GM12801 (cell line): ENCODE results near the gene DNM2.

ENCODE experiments used
- TF ChIP-seq, protein P1 (sequence below): IDR thresholded peaks from one replicate; pipeline ENCODE4 v1.5.1; 2011; ENCODE audit warnings: control low read depth; ENCODE audit not compliant: insufficient read length; ENCODE audit errors: extremely low read depth

The DNM2 gene

DNA sequence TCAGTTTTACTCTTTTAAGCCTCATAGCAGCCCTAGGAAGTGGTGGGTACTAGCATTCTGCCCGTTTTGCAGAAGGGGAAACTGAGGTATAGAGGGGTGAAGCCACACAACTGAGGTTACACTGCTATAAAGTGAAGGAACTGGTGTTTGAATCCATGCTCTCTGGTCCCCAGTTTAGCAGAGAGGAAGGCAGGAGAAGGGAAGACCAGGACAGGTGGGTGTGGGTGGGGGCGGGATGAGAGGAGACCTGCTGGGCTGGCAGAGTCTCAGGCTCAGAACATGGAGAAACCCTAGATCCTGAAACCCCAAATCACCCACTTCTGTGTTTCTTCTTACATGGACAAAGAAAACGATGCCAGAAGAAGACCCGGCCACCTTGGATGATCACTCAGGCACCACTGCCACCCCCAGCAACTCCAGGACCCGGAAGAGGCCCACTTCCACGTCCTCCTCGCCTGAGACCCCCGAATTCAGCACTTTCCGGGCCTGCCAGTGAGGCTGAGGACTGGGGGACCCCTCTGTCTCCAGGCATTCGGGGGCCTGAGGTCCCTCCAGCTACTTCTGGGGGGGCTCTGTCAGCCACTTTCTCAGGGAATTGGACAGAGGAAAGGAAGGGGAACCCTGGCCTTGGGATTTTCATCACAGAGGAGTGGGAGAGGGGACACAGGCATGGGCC lies 151.1 kb downstream of the DNM2 start:
- TF ChIP-seq, protein P1, sequence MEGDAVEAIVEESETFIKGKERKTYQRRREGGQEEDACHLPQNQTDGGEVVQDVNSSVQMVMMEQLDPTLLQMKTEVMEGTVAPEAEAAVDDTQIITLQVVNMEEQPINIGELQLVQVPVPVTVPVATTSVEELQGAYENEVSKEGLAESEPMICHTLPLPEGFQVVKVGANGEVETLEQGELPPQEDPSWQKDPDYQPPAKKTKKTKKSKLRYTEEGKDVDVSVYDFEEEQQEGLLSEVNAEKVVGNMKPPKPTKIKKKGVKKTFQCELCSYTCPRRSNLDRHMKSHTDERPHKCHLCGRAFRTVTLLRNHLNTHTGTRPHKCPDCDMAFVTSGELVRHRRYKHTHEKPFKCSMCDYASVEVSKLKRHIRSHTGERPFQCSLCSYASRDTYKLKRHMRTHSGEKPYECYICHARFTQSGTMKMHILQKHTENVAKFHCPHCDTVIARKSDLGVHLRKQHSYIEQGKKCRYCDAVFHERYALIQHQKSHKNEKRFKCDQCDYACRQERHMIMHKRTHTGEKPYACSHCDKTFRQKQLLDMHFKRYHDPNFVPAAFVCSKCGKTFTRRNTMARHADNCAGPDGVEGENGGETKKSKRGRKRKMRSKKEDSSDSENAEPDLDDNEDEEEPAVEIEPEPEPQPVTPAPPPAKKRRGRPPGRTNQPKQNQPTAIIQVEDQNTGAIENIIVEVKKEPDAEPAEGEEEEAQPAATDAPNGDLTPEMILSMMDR: no peak

DNA sequence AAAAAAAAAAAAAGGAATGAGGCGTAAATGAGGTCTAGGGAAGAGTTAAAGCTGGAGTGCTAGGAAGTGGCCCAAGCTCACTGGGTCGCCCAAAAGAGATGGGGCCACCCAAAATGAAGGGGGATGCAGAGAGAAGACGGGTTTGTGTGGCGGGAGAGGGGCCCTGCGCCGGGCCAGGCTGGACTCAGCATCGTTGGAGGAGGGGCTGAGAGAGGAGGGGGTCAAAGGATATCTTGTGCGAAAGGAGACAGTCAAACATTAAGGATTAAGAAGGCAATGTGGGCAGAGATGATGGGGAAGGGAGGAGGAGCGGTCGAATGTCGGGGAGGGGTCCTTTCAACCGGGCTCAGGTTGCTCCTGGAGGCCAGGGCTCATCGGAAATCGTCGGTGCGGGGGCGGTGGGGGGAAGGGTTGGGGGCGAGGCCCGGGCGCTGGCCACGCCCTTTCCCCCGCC lies 152.6 kb downstream of the DNM2 start:
- TF ChIP-seq, protein P1: no peak

DNA sequence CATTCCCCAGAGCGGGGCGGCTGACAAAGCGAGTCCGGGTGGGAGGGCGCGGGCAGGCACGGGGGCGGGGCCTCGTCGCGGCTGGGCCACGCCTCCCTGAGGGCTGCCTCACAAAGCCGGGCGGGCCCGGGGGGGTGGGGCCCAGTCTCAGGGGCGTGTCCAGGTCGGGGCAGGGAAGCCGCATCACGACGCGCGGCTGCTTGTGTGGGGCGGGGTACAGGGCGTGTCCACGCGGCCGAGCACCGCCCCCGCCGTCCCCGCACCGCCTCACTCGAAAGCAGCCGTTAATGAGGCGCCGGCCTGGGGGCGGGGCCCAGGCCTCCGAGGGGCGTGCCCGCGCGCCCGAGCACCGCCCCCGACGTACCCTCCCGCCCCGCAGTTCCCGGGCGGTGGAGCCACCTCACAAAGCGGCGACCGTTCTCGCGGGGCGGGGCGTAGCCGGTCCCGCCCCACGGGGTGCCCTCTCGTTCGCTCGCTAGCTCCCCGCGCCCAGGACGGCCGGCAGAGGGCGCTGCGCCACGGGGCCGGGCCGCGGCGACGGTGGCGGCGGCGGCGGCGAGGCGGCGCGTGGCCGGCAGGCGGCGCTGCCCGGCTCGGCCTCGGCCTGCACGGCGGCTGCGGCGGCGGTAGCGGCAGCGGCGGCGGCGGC lies 153.2 kb downstream of the DNM2 start, which contains the start of gene CARM1:
Gene CARM1 (plus strand): TSS at position 599 of the 649 bp plus-strand sequence. CDS start 150 bp downstream, outside the sequence.
- TF ChIP-seq, protein P1: no peak

DNA sequence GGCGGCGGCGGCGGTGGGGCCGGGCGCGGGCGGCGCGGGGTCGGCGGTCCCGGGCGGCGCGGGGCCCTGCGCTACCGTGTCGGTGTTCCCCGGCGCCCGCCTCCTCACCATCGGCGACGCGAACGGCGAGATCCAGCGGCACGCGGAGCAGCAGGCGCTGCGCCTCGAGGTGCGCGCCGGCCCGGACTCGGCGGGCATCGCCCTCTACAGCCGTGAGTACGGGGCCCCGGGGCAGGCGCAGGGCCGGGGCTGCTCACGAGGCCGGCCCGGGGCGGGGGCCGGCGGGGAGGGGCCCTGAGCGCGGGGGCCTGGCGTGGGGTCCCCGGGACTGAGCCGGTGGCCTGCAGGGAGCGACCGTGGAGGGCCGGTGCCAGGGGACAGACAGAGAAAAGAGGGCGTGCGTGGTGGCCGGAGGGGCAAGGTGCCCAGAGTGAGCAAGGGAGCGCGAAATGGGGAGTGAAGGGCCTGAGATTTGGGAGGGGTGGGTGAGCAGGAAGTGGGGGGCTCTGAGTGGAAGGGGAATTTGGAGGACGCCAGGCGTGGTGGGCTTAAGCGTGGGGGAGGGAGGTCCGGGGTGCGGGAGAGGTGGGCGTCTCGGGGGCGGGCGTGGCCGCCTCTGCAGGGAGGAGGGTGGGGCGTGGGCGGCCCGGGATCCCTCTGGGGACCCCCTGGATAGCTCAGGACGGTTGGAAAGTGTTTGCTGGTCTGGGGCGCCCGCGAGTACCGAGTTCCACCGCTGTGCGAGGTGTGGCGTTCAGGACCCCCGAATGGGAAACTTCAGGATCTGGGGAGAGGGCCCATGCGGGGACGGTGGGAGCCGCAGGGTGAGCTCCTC lies 154.0 kb downstream of the DNM2 start:
- TF ChIP-seq, protein P1: no peak

DNA sequence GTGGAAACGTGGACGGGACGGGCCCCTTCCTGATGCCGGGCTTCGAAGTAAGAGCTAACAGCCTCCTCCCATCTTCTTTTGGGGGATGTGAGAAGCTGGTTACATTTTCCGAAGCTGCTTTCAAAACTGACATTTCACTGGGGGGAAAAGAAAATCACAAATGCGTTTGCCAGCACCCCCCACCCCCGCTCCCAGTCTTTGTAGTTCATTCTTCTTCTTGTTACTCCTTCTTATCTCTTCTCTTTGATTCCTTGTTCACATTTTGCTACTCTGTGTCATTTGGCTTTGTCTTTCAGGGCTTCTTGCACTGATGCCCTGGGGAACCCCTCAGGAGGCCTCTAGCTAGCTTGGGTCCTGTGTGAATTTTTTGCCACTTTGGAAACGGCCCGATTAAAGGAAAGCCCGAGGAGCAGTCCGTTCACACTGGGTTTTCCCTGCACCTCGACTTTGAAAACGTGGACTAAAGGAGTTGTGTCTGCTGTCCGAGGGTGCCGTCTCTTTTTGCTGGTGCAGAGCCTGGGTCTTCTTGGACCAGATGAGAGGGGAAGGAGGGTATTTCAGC lies 154.7 kb downstream of the DNM2 start:
- TF ChIP-seq, protein P1: no peak

DNA sequence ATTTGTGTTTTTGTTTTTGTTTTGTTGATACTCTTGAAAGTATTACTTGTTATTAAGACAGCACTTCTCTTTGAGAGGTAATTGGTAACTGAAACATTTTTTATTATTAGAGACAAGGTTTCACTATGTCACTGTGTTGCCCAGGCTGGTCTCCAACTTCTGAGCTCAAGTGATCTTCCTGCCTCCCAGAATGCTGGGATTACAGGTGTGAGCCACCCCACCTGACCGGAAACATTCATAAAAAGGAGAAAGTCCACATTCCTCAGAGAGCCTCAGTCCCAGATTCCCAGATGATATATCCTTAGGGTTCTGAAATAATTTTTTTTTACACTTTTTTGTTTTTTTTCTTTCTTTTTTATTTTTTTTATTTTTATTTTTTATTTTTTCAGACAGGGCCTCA lies 156.1 kb downstream of the DNM2 start:
- TF ChIP-seq, protein P1: no peak

DNA sequence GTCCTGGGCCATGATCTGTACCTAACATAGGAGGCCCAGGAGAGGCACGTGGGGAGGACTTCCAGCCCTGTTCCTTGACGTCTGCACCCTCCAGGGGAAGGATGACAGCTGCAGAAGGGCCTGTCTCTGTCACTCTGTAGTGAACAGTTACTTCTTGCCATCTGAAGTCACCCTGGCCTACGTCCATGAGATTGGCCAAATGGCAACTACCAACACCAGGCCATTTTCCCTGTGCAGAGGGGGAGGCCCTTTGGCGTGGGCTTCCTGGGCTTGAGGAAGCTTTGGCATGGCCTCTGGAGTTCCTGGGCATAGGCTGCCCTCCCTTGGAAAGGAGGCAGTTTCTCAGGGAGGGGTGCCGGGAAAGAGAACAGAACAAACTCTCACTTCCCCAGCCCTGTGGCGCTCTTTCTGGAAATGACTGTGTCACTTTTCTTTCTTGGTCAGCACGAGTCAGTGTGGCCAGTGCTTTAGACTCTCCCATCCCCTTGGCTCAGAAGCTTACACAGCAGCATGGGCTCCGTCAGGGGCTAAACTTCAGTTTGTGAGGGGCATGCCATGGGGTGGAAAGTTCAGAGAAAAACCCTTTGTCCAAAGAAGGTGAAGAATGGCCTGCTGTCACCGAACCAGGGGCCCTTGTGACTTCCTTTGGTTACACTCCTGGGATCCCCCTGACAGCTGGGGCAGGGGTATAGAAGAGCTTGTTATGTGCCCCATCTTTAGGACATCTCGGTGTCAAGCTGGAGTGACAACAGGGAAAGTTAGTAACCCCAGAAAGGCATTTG lies 158.8 kb downstream of the DNM2 start:
- TF ChIP-seq, protein P1: no peak
